CD4-positive, alpha-beta T cell treated with Interleukin-4 for 1 hour (primary cell): ENCODE measurements around the gene COX4I2.

Source experiments
- DNase-seq, 2 donors: peaks; one replicate each; pipeline ENCODE4 v3.0.0-alpha.2; 2020 to 2022

COX4I2 gene

DNA sequence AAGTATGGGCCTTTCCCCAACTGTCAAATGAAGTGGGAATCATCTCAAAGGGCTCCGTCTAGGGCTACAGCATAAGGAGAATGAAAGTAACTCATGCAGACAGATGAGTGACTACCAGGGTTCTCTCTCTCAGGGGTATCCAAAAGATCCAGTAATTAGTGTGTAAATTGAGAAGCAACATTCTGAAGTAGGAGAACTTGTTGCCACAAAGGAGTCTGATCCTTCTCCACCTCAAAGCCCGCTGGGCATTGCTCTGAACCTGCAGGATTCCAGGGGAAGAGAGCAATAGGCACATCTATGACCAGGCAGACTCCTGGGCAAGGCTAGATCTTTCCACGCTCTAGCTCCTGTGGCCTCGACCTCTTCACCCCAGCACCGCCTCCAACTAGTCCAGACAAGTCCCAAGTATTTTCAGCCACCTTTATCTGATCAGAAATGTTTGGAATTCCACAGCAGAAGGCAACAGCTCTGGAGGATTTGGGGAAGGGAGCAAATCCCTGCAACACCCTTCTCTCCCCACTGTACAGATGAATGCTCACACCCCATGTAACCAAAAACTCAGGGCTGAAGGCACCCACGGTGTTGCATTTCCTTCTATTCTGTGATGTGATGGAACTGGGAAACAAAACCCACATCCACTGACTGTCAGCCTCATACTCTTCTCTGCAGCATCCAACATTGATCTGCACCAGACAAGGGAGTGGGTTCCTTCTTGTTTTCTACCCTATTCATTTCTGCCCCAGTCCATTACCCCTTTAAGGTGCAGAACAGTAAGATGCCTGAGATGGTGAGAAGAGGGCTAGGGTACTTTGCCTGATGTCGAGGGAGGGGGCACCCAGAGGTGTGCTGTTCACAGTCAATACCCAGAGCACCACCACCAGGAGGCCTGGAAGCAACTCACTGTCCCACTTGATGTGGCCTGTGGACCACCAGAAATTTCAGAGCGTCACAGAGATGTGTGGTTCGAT lies 41.0 kb downstream of the COX4I2 start:
- no peak for DNase-seq

DNA sequence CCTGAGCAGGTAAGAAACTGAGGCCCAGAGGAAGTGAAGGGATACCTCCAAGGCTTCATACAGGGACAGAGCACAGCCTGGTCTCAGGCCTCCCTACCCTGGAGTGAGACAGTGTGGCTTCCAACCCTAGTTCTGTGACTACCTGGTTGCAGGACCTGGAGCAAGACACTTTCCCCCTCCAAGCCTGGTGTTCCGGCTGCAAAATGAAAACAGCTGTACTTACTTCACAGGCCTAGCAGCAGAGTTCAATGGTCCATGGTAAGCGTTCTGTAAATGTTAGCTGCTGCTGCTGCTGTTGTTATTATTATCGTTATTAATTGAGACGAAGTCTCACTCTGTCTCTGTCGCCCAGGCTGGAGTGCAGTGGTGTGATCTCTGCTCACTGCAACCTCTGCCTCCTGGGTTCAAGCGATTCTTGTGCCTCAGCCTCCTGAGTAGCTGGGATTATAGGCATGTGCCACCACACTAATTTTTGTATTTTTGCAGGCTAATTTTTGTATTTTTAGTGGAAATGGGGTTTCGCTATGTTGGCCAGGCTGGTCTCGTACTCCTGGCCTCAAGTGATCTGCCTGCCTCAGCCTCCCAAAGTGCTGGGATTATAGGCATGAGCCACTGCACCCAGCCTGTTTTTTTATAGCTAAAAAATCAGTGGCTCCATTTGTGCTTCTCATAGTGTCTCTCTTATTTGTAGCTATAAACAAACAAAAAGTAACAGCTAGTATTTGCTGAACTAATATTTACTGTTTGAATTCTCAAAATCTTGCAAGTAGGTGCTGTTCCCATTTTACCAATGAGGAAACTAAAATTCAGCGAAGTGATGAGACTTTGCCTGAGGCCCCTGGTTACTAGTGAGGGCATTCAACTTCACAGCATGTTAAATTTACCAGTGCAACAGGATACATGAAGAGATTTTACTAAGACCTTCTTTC lies 41.9 kb downstream of the COX4I2 start:
- DNase-seq, result no peak

GRCh38 chr20:31680286-31681127 lies 42.8 kb downstream of the COX4I2 start:
- DNase-seq, result no peak

- no peak for DNase-seq
Observed at GRCh38 chr20:31681128-31681727, 43.5 kb downstream of the COX4I2 start.

- no peak for DNase-seq
Observed at GRCh38 chr20:31681769-31682168, 44.1 kb downstream of the COX4I2 start.

GRCh38 chr20:31682352-31682751 lies 44.6 kb downstream of the COX4I2 start:
- DNase-seq, result no peak

- no peak for DNase-seq
Observed at GRCh38 chr20:31682927-31683326, 45.2 kb downstream of the COX4I2 start.

GRCh38 chr20:31684153-31685015 lies 46.7 kb downstream of the COX4I2 start:
- peak; percentile 33 to 40 for DNase-seq

GRCh38 chr20:31685853-31686643 lies 48.3 kb downstream of the COX4I2 start:
- DNase-seq, result no peak

- DNase-seq, result no peak
Observed at GRCh38 chr20:31687777-31688176, 50.1 kb downstream of the COX4I2 start.

DNA sequence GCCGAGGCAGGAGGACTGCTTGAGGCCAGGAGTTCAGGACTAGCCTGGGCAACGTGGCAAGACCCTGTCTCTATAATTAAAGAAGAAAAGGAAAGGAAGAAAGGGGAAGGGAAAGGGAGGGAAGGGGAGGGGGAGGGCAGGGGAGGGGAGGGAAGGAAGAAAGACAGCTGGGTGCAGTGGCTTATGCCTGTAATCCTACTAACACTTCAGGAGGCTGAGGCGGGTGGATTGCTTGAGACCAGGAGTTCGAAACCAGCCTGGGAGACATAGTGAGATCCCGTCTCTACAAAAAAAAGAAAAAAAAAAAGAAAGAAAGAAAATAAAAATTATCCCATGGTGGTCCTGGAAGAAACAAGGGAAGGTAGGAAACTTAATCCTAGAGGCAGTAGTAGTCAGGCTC lies 51.4 kb downstream of the COX4I2 start:
- no peak for DNase-seq

GRCh38 chr20:31690124-31690666 lies 52.5 kb downstream of the COX4I2 start:
- DNase-seq, result no peak

GRCh38 chr20:31691646-31692275 lies 54.0 kb downstream of the COX4I2 start:
- DNase-seq, result no peak

- no peak for DNase-seq
Observed at GRCh38 chr20:31693402-31693801, 55.7 kb downstream of the COX4I2 start.

DNA sequence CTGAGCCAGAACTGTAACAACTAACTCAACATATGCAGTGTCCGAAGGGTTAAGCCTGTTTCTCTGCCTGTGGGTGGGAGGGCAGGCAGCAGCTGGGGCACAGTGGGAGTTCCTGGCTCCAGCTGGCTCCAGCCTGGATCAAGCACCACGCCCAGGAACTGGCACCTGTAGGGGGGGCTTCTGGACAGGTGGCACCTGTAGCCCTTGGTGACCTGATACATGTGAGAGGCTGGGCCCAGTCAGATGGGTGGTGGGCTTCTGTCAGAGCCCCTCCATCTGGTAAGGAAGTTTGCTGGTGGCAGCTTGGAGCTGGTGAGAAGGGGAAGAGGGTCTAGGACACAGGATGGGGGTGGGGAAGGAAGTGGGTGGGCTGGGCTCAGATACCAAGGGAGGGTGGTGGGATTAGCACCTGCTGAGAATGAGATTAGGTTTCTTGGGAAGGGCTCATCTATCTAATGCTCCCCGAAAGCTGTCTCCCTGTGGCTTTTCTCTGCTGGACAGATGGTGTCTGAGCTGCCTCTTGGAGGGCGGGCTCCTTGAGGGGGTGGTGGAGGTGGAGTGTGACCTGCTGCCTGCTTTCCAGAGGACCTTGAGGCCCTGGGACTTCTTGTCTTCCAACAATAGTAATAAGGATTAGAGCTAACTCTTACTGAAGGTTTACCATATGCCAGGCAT lies 56.4 kb downstream of the COX4I2 start:
- no peak for DNase-seq
